Aorta (tissue), 5 donors: Measurements from ENCODE around the gene DOCK8. TPM values are rescaled to one million over a fixed set of nuclear protein-coding genes. Genes with fewer than 3 reads are reported as not detected.
"Not testable (repeated sequence)": the region's sequence is repeated elsewhere in the genome, so short reads cannot be mapped to it uniquely, and the experiment has no call there.

Experiments
- ATAC-seq: fragments of 200-7000 bp; cut with Tn5 transposase; one replicate; pipeline ENCODE4 v1.9.1; 2022; ENCODE audit warnings: moderate library complexity; ENCODE audit not compliant: low FRiP score
- DNase-seq, 2 donors: peaks; one replicate each; pipeline ENCODE4 v3.0.0-alpha.2; 2020
- H3K27ac ChIP-seq, 2 donors: one replicate each; pipeline ENCODE4 v1.5.1; 2013; ENCODE audit warnings: low read length in 2 of 2, mild to moderate bottlenecking in 2 of 2, moderate library complexity in 2 of 2, control low read depth in 1 of 2, inconsistent platforms in 1 of 2, low read depth in 1 of 2
- H3K27me3 ChIP-seq, 2 donors: one replicate each; pipeline ENCODE4 v1.6.1; 2013; ENCODE audit warnings: control low read depth in 1 of 2, low read length in 1 of 2, mild to moderate bottlenecking in 1 of 2, moderate library complexity in 1 of 2; ENCODE audit not compliant: insufficient read depth in 2 of 2, control insufficient read depth in 1 of 2
- H3K36me3 ChIP-seq, 2 donors: one replicate each; pipeline ENCODE4 v1.6.1; 2013; ENCODE audit warnings: control low read depth in 1 of 2, low read length in 1 of 2, mild to moderate bottlenecking in 1 of 2; ENCODE audit not compliant: insufficient read depth in 2 of 2, control insufficient read depth in 1 of 2
- H3K4me1 ChIP-seq, 2 donors: one replicate each; pipeline ENCODE4 v1.6.1; 2013; ENCODE audit warnings: low read length in 2 of 2, control low read depth in 1 of 2, mild to moderate bottlenecking in 1 of 2, moderate library complexity in 1 of 2; ENCODE audit not compliant: insufficient read depth in 2 of 2, control insufficient read depth in 1 of 2
- H3K4me3 ChIP-seq, 2 donors: one replicate each; pipeline ENCODE4 v1.5.1; 2013; ENCODE audit warnings: low read length in 2 of 2, control low read depth in 1 of 2, mild to moderate bottlenecking in 1 of 2
- H3K9me3 ChIP-seq: one replicate; pipeline ENCODE4 v1.6.1; 2013; ENCODE audit warnings: mild to moderate bottlenecking, low read length; ENCODE audit not compliant: control insufficient read depth
- WGBS, 2 donors: extraction: QIAGEN DNeasy Blood & Tissue Kit; methylation state at CpG; one replicate each; pipeline ENCODE4 v1.1.7; 2013; 5-methylcytosine and 5-hydroxymethylcytosine counted together
- intact Hi-C, 2 donors: fragments of 100-400 bp; cut with DNase I; formaldehyde crosslinking; loops; one replicate each; pipeline versions ENCODE4 v1.14.2 to v1.15.0; 2022
- polyA plus RNA-seq, 2 donors: library from polyadenylated mRNA; stranded (reverse); fragments of 200-250 nt; gene quantifications; one replicate each; pipeline ENCODE4 v1.2.3, GENCODE V29; 2013
- total RNA-seq, 2 donors: library from RNA; stranded (reverse); fragmentation: NEBNext Ultra II Directional; extraction: Animal tissue kit (Norgen Biotek cat#: 25700); gene quantifications; one replicate each; pipeline ENCODE4 v1.2.1, GENCODE V29; 2021
- donor health status: healthy with polysubstance abuse.
- donor health status: Bipolar disorder and iron deficiency.
- donor health status: DM: no; HTN: no; CAD: no.
- donor health status: DM: no; HTN: no; CAD: no.
- donor health status: DM: yes; HTN: yes; CAD: no.

DOCK8 gene
- total and polyA plus RNA-seq, 4 donors, result 2.0 to 42.8 (median 11.5) TPM

DNA sequence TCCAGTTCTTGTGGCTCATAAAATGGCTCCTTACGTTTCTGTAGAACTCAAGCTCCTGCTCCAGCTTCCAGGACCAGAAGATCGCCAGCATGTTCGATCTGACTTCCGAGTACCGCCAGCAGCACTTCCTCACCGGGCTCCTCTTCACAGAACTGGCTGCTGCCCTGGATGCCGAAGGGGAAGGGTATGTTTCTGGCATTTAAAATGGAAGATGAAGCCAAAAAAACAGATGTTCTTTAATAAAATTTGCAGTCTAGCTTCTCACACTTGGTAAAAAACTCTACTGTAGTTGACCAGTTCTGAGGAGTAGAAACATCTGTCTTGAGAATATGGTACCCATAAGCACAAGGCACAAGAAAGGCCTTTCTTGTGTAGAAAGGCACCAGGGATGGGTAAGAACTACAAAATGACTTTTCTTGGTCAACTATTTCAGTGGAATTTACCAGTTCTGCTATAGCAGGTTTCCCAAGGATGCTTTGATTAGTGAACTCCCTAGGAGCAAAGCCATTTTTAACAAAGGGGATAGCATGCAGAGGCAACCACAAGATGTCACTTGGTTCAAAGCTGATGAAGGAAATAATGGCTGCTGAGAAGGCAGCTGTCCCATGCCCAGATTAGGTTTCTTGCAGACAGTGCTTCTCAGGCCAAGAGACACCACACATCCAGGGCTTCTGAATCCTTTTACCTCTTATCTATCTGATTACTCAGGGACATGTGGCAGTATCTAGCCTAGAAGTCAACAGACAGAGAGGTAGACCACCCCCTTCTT is 192.4 kb downstream of the DOCK8 start:
- no peaks in the 10 kb centered on the region for H3K9me3 ChIP-seq
- WGBS, 2 donors, result 93 to 94% methylated on average over 7 of the region's 7 CpGs
- no peaks in the 10 kb centered on the region for H3K4me1 ChIP-seq
- no peak overlapping the region for H3K27ac ChIP-seq
- no peak for ATAC-seq
- no peak overlapping the region for H3K4me3 ChIP-seq
- intact Hi-C loops, result no loop called here
- H3K36me3 ChIP-seq, result no peaks in the 10 kb centered on the region
- H3K27me3 ChIP-seq, result no peaks in the 10 kb centered on the region
- DNase-seq, result no peak

DNA sequence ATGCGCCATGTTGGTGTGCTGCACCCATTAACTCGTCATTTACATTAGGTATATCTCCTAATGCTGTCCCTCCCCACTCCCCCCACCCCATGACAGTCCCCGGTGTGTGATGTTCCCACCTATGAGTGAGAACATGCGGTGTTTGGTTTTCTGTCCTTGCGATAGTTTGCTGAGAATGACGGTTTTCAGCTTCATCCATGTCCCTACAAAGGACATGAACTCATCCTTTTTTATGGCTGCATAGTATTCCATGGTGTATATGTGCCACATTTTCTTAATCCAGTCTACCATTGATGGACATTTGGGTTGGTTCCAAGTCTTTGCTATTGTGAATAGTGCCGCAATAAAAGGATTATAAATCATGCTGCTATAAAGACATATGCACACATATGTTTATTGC is 195.0 kb downstream of the DOCK8 start:
- H3K27me3 ChIP-seq, H3K36me3 ChIP-seq, H3K4me3 ChIP-seq, ATAC-seq, DNase-seq, H3K4me1 ChIP-seq, H3K9me3 ChIP-seq, intact Hi-C loops, H3K27ac ChIP-seq: not testable (repeated sequence)
- 91 to 92% methylated on average over 7 of the region's 7 CpGs for WGBS, 2 donors

DNA sequence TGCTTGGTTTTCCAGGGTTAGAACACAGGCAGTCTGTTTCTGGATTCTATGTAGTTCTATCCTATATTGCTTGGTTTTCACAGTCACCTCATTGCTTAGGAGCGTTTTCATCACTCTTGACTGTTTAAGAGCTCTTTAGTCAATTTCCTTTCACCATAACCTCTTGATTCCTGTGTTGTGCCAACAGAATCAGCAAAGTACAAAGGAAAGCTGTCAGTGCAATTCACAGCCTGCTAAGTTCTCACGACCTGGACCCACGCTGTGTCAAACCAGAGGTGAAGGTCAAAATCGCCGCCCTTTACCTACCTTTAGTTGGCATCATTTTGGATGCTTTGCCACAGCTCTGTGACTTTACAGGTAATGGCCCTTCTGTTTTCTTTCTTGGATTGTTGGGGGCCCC is 199.9 kb downstream of the DOCK8 start:
- DNase-seq (no peak), ATAC-seq (no peak)
- no peak overlapping the region for H3K4me3 ChIP-seq
- H3K4me1 ChIP-seq, result no peaks in the 10 kb centered on the region
- H3K36me3 ChIP-seq, result no peaks in the 10 kb centered on the region
- no peaks in the 10 kb centered on the region for H3K27me3 ChIP-seq
- WGBS, 2 donors, result 95% methylated on average over 5 of the region's 5 CpGs
- no peak overlapping the region for H3K27ac ChIP-seq
- H3K9me3 ChIP-seq, result no peaks in the 10 kb centered on the region
- intact Hi-C loops, result no loop called here

DNA sequence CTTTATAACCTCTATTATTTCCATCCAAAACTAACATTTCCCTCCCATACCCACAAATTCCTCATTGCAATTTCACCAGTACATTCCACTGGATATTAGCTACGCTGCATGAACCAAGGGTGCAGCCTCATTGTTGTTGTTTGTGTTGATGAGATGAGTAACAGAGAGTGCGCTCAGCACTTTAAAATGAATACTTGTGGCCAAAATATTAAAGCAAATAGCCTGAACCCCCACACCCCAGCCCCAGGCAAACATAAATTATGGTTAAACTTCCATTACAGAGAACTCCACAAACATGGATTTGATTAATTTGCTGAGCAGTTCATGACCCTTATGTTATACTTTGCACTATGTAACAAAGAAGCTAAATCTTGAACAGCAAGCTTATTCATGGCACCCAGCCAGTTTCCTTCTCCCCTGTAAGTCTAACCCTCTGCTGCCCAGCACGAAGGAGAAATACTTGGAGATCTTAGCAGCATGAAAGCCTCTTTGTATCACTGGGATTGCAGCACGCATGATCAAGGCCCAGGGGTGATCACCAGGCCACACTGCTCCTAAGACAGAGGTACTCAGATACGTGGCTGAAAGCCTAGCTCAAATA is 205.0 kb downstream of the DOCK8 start:
- no peak overlapping the region for H3K27ac ChIP-seq
- intact Hi-C loops, result no loop called here

DNA sequence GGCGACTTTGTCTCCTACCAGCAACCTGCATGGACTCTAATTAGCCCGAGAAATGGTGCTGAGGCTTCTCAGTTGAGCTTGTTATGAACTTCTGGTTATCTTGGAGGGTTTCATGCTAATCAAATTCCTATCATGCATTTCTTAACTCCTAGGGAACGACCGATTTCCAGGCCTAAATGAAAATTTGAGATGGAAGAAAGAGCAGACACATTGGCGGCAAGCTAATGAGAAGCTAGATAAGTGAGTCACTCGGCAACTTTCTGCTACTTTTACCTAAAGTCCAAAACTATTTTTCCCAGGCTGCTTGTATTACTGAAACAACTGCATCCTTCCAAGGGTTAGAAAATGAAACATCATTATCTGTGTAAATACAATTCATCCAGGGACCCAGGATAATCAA is 207.2 kb downstream of the DOCK8 start:
- Histone ChIP-seq H3K4me1 (no peaks in the 10 kb centered on the region), H3K9me3 (no peaks in the 10 kb centered on the region), H3K4me3 (no peak overlapping the region), H3K36me3 (no peaks in the 10 kb centered on the region), H3K27ac (no peak overlapping the region), H3K27me3 (no peaks in the 10 kb centered on the region)
- no peak for DNase-seq
- intact Hi-C loops, result no loop called here
- no peak for ATAC-seq
- WGBS, 2 donors, result 47 to 61% methylated on average over 6 of the region's 6 CpGs

More for the DNA sequence above, 205.0 kb downstream of the DOCK8 start:
- Histone ChIP-seq H3K4me1 (no peaks in the 10 kb centered on the region), H3K4me3 (no peak overlapping the region), H3K9me3 (no peaks in the 10 kb centered on the region), H3K36me3 (no peaks in the 10 kb centered on the region), H3K27me3 (no peaks in the 10 kb centered on the region)
- WGBS, 2 donors, result 53 to 63% methylated on average over 5 of the region's 5 CpGs
- no peak for DNase-seq
- ATAC-seq, result no peak

DNA sequence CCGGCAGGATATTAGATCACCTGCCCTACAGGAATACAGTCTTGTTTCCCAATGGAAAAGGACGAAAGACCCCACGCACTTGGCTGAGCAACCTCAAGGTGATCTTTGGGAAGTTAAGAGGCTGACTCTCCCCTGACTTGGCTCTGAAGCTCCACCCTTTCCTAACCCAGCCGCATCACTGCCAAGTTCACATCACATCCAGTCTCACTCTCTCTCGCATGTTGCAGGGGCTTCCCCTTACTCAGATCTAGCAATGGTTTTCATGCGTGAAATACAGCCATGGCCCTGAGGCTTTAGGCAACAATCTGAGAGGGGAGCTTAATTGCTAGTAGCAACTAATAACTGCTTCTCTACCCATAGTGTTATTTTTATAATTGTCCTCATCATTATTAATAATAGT is 211.6 kb downstream of the DOCK8 start:
- Histone ChIP-seq H3K9me3 (no peaks in the 10 kb centered on the region), H3K27me3 (no peaks in the 10 kb centered on the region), H3K27ac (no peak overlapping the region), H3K36me3 (no peaks in the 10 kb centered on the region), H3K4me1 (no peaks in the 10 kb centered on the region), H3K4me3 (no peak overlapping the region)
- DNase-seq (no peak), ATAC-seq (no peak)
- 92 to 94% methylated on average over 6 of the region's 6 CpGs for WGBS, 2 donors
- intact Hi-C loops, result no loop called here

DNA sequence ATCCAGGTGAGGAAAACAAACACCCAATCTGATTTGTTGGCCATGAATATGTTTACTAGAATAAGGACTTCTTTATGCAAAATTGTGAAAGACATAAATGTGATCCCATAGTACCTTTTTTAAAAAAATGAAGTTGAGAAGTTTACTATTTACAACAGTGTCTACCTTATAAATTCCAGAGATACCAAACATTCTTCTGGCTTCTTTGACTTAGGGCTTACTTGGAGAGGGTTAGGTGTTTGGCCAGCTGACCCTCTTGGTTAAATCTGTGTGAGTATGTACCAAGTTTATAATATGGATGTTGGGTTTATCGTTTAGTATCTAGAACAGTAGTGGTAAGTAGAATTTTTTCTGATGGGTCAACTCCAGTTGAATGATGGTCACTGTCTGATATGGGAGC is 212.3 kb downstream of the DOCK8 start:
- Histone ChIP-seq H3K4me1 (no peaks in the 10 kb centered on the region), H3K27ac (no peak overlapping the region), H3K36me3 (no peaks in the 10 kb centered on the region), H3K4me3 (no peak overlapping the region), H3K9me3 (no peaks in the 10 kb centered on the region), H3K27me3 (no peaks in the 10 kb centered on the region)
- intact Hi-C loops, result no loop called here
- no peak for DNase-seq
- no peak for ATAC-seq
- WGBS, 2 donors, result 93 to 97% methylated on average over 1 of the region's 1 CpG

DNA sequence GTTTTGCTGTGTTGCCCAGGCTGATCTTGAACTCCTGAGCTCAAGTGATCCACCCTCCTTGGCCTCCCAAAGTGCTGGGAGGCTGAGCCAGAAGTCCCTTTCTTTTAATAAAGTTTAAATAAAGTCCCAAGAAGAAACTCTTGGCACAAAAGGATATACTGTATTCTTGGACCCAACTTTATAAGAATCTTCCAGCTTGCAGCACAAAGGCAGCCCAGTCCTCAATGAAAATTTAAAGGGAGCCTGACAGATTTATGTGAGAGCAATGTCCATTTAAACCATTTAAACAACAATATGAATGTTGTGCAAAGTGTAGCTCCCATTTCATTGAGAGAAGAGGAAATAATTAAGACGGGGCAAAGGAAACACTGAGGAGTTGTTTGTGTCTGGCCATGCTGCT is 217.0 kb downstream of the DOCK8 start:
- no peak overlapping the region for H3K27ac ChIP-seq
- H3K4me3 ChIP-seq, result no peak overlapping the region
- H3K9me3 ChIP-seq, result no peaks in the 10 kb centered on the region
- H3K36me3 ChIP-seq, result no peaks in the 10 kb centered on the region
- WGBS, 2 donors, result 79 to 82% methylated on average over 1 of the region's 1 CpG
- intact Hi-C loops, result no loop called here
- no peaks in the 10 kb centered on the region for H3K4me1 ChIP-seq
- ATAC-seq (no peak), DNase-seq (no peak)
- H3K27me3 ChIP-seq, result no peaks in the 10 kb centered on the region

DNA sequence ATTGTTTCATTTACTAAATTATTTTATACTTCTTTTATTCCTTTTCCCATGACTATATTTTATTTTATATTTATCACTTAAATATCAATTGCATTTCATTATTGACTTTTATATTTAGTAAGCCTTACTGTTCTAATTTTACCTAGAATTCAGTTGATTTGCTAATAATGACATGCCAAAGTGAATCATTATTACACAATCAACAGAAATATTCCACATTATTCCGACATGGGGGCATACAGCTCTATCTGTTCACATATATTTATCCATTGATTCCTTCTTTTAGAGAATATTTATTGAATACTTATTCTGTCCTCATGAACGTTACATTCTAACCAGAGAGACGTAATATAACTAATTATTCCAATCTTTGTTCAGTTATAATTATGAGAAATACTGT is 221.8 kb downstream of the DOCK8 start:
- H3K9me3 ChIP-seq, result no peaks in the 10 kb centered on the region
- WGBS, 2 donors, result 72 to 74% methylated on average over 3 of the region's 3 CpGs
- peaks cover 0 to 3% of the 10 kb centered on the region in 2 donors for H3K36me3 ChIP-seq
- DNase-seq (no peak), ATAC-seq (no peak)
- H3K4me3 ChIP-seq, result no peak overlapping the region
- H3K27ac ChIP-seq, result no peak overlapping the region
- peaks cover 0 to 5% of the 10 kb centered on the region in 2 donors for H3K4me1 ChIP-seq
- intact Hi-C loops, result no loop called here
- no peaks in the 10 kb centered on the region for H3K27me3 ChIP-seq
